ENCODE results near the gene PHLDA3.

The PHLDA3 gene

DNA sequence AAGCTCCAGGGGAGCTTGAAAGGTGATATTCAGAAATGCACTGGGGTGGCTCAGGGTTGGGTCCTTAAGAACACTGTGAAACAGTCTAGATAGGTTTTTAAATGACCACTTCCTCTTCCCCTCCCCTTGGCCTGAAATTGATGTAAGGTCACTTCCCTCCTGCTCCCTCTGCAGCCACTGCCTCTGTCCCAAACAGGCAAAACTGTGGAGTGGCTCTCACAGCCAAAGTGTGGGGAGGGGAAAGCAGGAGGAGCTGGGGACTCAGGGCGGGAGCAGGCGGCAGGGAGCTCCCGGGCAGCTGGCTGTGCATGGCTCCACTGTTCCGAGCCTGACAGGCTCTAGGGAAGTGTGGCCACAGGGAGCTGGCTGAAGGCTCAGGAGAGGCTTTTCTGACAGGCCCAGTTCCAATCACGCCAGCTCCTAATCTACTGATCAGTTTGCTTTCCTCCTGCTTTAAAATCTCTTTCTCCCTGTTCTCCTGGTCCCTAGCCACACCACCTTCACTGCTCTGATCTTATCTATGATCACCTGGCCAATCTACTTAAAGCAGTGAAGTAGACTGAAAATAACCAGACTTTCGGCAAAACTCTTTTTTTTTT lies 43.1 kb upstream of the PHLDA3 start:
- Histone ChIP-seq H3K36me3 (ENCODE audit: control insufficient read depth in 2 of 2, insufficient read depth in 1 of 2, low read length in 2 of 2) (no peaks in the 10 kb centered on the region), H3K4me3 (ENCODE audit: low read depth, low read length) (no peak overlapping the region), H3K27ac (ENCODE audit: extremely low read depth, low read depth, low read length) (no peak overlapping the region), H3K9me3 (ENCODE audit: control insufficient read depth, insufficient read depth, low read depth, low read length) (no peaks in the 10 kb centered on the region), H3K4me1 (ENCODE audit: control insufficient read depth, insufficient read depth, low read length) (no peaks in the 10 kb centered on the region)
- CTCF ChIA-PET: interaction anchor here (0.5 to 11.1 kb wide), 40 partner anchors 10 to 338 kb away, joined by 3 to 471 read pairs (median 6); partner anchors contain the start of gene PHLDA3
- POLR2A ChIA-PET: interaction anchor here (0.7 to 4.3 kb wide), 6 partner anchors 14 to 44 kb away, joined by 3 to 42 read pairs (median 6); partner anchors contain the start of gene PHLDA3
- TF ChIP-seq WT1 (tag by site-specific recombination; IDR thresholded peaks at IDR 0.05) (no peak), EGR2 (tag by site-specific recombination; IDR thresholded peaks at IDR 0.05; ENCODE audit: low read depth) (no peak), ZFP69B (tag by site-specific recombination; IDR thresholded peaks at IDR 0.05) (no peak), ZNF138 (tag by site-specific recombination; IDR thresholded peaks at IDR 0.05; ENCODE audit: borderline replicate concordance) (no peak), ZNF335 (tag by site-specific recombination; conservative IDR thresholded peaks at IDR 0.05) (0 out of 2 replicates have a peak, but pooled peaks have one; percentile 19), GLIS2 (tag by site-specific recombination; IDR thresholded peaks at IDR 0.05) (no peak), GLIS1 (tag by site-specific recombination; IDR thresholded peaks at IDR 0.05) (peak; percentile 68), ZBTB21 (tag by site-specific recombination; IDR thresholded peaks at IDR 0.05) (no peak), ZNF114 (tag by site-specific recombination; IDR thresholded peaks at IDR 0.05) (no peak)
- TF ChIP-seq, protein P1, sequence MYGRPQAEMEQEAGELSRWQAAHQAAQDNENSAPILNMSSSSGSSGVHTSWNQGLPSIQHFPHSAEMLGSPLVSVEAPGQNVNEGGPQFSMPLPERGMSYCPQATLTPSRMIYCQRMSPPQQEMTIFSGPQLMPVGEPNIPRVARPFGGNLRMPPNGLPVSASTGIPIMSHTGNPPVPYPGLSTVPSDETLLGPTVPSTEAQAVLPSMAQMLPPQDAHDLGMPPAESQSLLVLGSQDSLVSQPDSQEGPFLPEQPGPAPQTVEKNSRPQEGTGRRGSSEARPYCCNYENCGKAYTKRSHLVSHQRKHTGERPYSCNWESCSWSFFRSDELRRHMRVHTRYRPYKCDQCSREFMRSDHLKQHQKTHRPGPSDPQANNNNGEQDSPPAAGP (tag by site-specific recombination; IDR thresholded peaks at IDR 0.05): no peak

DNA sequence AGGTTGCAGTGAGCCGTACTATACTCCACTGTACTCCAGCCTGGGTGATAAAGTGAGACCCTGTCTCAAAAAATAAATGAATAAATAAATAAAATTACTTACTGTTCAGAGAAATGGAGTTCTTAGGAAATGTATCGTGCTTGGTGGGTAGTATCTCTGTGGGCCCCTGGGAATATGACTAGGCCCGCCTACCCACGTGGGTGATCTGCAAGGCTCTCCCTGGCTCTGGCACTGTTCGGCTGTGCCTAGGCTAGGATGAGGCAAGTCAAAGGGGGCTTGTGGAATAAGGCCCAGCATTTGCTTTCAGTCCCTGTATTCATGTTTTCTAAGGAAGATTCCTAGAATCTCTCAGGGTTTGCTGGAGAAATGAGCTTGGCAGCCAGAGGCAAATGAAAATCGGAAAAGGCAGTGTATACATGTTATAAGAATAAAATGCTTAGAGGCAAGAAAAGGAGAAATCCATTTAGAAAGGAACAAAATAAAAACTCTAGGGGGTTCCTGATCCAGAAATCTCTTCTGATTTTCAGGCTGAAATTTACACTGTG lies 42.5 kb upstream of the PHLDA3 start:
- Histone ChIP-seq H3K27ac (ENCODE audit: extremely low read depth, low read depth, low read length) (no peak overlapping the region), H3K4me3 (ENCODE audit: low read depth, low read length) (no peak overlapping the region), H3K36me3 (ENCODE audit: control insufficient read depth in 2 of 2, insufficient read depth in 1 of 2, low read length in 2 of 2) (no peaks in the 10 kb centered on the region), H3K4me1 (ENCODE audit: control insufficient read depth, insufficient read depth, low read length) (no peaks in the 10 kb centered on the region), H3K9me3 (ENCODE audit: control insufficient read depth, insufficient read depth, low read depth, low read length) (no peaks in the 10 kb centered on the region)
- POLR2A ChIA-PET: interaction anchor here (0.9 to 4.3 kb wide), 4 partner anchors 15 to 43 kb away, joined by 4 to 42 read pairs (median 12); partner anchors contain the start of gene PHLDA3
- CTCF ChIA-PET: interaction anchor here (0.6 to 11.1 kb wide), 24 partner anchors 9 to 339 kb away, joined by 3 to 471 read pairs (median 7); no protein-coding TSS in a partner anchor
- TF ChIP-seq ZNF140 (tag by site-specific recombination; IDR thresholded peaks at IDR 0.05) (no peak), ZNF416 (tag by site-specific recombination; IDR thresholded peaks at IDR 0.05) (no peak), ZNF76 (tag by site-specific recombination; IDR thresholded peaks at IDR 0.05; ENCODE audit: borderline replicate concordance, low read depth) (no peak), GLIS2 (tag by site-specific recombination; IDR thresholded peaks at IDR 0.05) (no peak), ZNF133 (tag by site-specific recombination; IDR thresholded peaks at IDR 0.05) (no peak), ZNF521 (tag by site-specific recombination; IDR thresholded peaks at IDR 0.05) (no peak), ZNF112 (tag by site-specific recombination; IDR thresholded peaks at IDR 0.05) (no peak), ZNF146 (tag by site-specific recombination; IDR thresholded peaks at IDR 0.05) (no peak), KLF10 (tag by site-specific recombination; IDR thresholded peaks at IDR 0.05) (no peak), ZNF223 (tag by site-specific recombination; IDR thresholded peaks at IDR 0.05) (no peak), ZNF585B (tag by site-specific recombination; IDR thresholded peaks at IDR 0.05) (no peak)
- TF ChIP-seq, protein P2, sequence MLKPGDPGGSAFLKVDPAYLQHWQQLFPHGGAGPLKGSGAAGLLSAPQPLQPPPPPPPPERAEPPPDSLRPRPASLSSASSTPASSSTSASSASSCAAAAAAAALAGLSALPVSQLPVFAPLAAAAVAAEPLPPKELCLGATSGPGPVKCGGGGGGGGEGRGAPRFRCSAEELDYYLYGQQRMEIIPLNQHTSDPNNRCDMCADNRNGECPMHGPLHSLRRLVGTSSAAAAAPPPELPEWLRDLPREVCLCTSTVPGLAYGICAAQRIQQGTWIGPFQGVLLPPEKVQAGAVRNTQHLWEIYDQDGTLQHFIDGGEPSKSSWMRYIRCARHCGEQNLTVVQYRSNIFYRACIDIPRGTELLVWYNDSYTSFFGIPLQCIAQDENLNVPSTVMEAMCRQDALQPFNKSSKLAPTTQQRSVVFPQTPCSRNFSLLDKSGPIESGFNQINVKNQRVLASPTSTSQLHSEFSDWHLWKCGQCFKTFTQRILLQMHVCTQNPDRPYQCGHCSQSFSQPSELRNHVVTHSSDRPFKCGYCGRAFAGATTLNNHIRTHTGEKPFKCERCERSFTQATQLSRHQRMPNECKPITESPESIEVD (tag by site-specific recombination; IDR thresholded peaks at IDR 0.05): no peak
- TF ChIP-seq, protein P3, sequence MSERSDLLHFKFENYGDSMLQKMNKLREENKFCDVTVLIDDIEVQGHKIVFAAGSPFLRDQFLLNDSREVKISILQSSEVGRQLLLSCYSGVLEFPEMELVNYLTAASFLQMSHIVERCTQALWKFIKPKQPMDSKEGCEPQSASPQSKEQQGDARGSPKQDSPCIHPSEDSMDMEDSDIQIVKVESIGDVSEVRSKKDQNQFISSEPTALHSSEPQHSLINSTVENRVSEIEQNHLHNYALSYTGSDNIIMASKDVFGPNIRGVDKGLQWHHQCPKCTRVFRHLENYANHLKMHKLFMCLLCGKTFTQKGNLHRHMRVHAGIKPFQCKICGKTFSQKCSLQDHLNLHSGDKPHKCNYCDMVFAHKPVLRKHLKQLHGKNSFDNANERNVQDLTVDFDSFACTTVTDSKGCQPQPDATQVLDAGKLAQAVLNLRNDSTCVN (tag by site-specific recombination; optimal IDR thresholded peaks at IDR 0.05): no peak
- TF ChIP-seq, protein P4, sequence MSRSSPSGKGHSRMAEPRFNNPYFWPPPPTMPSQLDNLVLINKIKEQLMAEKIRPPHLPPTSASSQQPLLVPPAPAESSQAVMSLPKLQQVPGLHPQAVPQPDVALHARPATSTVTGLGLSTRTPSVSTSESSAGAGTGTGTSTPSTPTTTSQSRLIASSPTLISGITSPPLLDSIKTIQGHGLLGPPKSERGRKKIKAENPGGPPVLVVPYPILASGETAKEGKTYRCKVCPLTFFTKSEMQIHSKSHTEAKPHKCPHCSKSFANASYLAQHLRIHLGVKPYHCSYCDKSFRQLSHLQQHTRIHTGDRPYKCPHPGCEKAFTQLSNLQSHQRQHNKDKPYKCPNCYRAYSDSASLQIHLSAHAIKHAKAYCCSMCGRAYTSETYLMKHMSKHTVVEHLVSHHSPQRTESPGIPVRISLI (tag by site-specific recombination; IDR thresholded peaks at IDR 0.05): no peak
- TF ChIP-seq, protein P5, sequence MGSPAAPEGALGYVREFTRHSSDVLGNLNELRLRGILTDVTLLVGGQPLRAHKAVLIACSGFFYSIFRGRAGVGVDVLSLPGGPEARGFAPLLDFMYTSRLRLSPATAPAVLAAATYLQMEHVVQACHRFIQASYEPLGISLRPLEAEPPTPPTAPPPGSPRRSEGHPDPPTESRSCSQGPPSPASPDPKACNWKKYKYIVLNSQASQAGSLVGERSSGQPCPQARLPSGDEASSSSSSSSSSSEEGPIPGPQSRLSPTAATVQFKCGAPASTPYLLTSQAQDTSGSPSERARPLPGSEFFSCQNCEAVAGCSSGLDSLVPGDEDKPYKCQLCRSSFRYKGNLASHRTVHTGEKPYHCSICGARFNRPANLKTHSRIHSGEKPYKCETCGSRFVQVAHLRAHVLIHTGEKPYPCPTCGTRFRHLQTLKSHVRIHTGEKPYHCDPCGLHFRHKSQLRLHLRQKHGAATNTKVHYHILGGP (tag by site-specific recombination; IDR thresholded peaks at IDR 0.05): no peak
- TF ChIP-seq, protein P6, sequence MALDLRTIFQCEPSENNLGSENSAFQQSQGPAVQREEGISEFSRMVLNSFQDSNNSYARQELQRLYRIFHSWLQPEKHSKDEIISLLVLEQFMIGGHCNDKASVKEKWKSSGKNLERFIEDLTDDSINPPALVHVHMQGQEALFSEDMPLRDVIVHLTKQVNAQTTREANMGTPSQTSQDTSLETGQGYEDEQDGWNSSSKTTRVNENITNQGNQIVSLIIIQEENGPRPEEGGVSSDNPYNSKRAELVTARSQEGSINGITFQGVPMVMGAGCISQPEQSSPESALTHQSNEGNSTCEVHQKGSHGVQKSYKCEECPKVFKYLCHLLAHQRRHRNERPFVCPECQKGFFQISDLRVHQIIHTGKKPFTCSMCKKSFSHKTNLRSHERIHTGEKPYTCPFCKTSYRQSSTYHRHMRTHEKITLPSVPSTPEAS (tag by site-specific recombination; IDR thresholded peaks at IDR 0.05): no peak
